HG03457 (cell line): ENCODE measurements around the gene ARMC9.

Experiments used
- ATAC-seq: cut with Tn5 transposase; IDR thresholded peaks from one replicate; pipeline ENCODE4 v1.9.1; 2021; ENCODE audit warnings: moderate number of reproducible peaks; ENCODE audit not compliant: unreplicated experiment

Gene ARMC9

GRCh38 chr2:231411831-231412617, 213.6 kb downstream of the ARMC9 start:
- ATAC-seq, result peak; percentile 96

DNA sequence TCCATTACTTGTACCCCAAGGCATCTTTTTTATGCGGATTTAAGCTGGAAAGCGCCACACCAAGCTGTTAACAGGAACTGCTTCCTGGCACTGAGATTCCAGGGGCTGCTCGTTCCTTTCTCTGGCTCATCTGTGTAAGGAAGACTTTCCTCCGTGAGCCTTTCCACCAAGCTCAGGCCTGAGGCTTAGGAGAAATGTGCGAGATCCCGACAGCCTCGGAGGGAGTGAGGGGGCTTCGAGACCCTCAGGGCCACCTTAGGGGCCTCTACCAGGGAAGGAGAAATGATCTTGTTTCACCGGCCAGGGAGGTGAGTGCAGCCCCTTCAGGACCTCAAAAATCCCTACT, 214.2 kb downstream of the ARMC9 start:
- no peak for ATAC-seq

GRCh38 chr2:231413456-231413855, 215.0 kb downstream of the ARMC9 start:
- ATAC-seq, result no peak

DNA sequence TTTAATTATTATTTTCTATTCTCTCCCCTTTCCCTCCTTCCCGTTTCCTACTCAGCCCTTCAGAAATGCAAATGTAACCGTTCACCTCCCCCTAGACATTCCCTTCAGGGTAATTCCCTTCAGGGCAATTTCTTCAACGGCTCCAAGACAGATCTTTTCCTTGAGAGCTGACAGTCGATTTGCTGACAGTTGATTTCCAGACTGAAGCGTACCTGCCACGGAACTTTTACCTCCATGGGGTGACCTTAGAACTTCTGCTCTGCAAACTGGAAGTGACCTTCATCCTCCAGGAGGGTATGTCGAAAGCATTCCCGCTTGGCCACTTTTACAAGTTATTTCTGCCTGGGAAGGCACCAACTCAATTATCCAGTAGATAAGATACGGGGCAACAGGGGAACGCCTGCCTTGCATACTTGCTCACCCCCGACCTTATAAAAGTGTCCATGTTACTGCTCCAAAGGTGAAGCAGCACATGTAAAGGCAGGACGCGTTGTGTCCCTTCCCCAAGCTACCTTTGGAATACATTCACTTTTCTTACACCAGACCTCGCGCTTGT, 215.6 kb downstream of the ARMC9 start:
- ATAC-seq, result no peak

DNA sequence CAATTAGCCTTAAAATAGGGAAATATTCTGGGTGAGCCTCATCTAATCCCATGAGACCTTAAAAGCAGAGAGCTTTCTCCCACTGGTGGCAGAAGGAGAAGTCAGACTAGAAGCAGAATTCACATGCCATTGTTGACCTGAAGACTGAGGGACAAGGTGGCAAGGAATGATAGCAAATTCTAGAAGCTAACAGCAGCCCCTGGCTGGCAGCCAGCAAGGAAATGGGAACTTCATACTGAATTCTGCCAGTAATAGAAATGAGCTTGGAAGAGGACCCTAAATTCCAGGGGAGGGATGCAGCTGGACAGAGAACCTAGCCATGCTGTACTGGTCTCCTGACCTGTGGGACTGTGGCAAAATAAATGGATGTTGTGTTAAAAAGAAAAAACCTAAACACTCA, 216.6 kb downstream of the ARMC9 start:
- no peak for ATAC-seq

GRCh38 chr2:231418820-231419640, 220.6 kb downstream of the ARMC9 start:
- ATAC-seq, result no peak

- ATAC-seq, result no peak
Measured at GRCh38 chr2:231421051-231421580, 222.7 kb downstream of the ARMC9 start.

GRCh38 chr2:231422056-231422455, 223.6 kb downstream of the ARMC9 start:
- no peak for ATAC-seq

DNA sequence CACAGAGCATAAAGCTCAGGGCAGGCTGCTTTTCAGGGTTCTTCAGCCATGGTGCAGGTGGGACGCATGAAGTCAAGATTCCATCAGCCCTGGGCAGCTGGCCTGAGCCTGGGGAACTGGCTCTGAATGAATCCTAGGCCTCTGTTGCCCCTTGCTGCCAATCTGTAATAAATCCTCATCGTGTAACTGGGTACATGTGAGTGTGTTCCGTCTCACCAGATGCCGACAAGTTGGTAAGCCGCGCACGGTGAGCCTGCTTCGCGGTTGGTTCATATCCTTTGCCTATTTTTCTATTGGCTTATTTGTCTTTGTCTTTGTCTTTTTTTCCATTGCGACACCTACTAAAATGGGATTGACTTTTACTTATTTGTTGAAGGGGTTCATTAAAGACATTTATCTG, 224.7 kb downstream of the ARMC9 start:
- ATAC-seq, result no peak
